RWPE1 (cell line): ENCODE results near the gene ATP8A2.

Experiments
- CTCF ChIA-PET: fragments of 350-600 bp; sonication (Branson Sonifier 250); formaldehyde crosslinking; extraction: SDS; loops from one replicate; lab custom pipeline; 2021; lab: Yijun Ruan, JAX
- POLR2A ChIA-PET: fragments of 400-600 bp; formaldehyde crosslinking; extraction: SDS; loops from one replicate; lab custom pipeline; 2020; ENCODE audit warnings: antibody characterized with exemption; ENCODE audit not compliant: low non-redundant PET; lab: Yijun Ruan, JAX
- DNase-seq: peaks from one replicate; pipeline ENCODE4 v3.0.0; 2012; ENCODE audit warnings: low spot score
- H3K27ac ChIP-seq: fragments of 450-650 bp; 2 replicates; pipeline ENCODE4 v1.5.1; 2017
- TF ChIP-seq, protein P1 (sequence below): fragments of 450-650 bp; conservative IDR thresholded peaks from 2 replicates; pipeline ENCODE4 v1.5.1; 2017; ENCODE audit warnings: low read depth, mild to moderate bottlenecking

Gene ATP8A2

DNA sequence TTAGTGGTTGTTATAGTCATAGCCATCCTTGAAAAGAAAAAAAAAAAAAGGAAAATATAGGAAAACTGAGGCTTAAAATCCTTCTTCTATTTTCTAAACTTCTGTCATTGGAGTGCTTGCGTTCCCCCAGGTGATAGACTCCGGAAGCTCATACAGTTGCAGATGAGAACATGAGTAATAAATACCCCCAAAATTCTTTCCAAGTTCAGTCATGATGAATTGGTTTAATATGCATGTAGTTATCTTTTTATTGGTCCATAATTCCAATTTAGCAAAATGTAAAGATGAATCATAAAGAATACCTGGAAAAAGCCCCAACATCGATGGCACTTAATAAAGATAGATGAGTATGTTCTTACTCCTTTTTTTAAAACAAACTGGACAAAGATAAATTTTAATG, 487.8 kb downstream of the ATP8A2 start:
- no peak overlapping the region for H3K27ac ChIP-seq
- TF ChIP-seq, protein P1, sequence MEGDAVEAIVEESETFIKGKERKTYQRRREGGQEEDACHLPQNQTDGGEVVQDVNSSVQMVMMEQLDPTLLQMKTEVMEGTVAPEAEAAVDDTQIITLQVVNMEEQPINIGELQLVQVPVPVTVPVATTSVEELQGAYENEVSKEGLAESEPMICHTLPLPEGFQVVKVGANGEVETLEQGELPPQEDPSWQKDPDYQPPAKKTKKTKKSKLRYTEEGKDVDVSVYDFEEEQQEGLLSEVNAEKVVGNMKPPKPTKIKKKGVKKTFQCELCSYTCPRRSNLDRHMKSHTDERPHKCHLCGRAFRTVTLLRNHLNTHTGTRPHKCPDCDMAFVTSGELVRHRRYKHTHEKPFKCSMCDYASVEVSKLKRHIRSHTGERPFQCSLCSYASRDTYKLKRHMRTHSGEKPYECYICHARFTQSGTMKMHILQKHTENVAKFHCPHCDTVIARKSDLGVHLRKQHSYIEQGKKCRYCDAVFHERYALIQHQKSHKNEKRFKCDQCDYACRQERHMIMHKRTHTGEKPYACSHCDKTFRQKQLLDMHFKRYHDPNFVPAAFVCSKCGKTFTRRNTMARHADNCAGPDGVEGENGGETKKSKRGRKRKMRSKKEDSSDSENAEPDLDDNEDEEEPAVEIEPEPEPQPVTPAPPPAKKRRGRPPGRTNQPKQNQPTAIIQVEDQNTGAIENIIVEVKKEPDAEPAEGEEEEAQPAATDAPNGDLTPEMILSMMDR = no peak
- ChIA-PET CTCF (no interaction called here), POLR2A (interaction anchor here (0.6 kb wide), 1 partner anchor 102 kb away, joined by 3 read pairs; no protein-coding TSS in a partner anchor)
- peak; percentile 74 for DNase-seq

DNA sequence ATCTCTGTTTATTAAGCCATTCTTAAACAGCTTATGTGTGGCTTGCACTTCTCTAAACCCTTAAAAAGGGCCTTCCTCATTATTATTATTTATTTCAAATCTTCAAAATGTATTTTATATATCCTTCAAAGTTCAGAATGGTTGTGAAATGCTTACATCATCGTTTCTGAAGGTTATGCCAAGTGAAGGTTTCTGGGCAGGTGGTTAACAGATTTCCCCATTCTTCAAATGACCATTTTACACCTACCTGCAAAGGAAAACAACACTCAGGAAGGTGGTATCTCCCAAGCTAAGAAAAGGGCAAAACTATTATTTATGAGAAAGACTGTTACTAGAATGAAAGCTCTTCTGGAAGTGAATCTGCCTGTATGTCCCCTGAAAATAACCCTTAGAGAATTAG, 488.5 kb downstream of the ATP8A2 start:
- CTCF ChIA-PET = no interaction called here
- DNase-seq = no peak
- POLR2A ChIA-PET = no interaction called here
- TF ChIP-seq, protein P1 = no peak
- H3K27ac ChIP-seq = no peak overlapping the region

DNA sequence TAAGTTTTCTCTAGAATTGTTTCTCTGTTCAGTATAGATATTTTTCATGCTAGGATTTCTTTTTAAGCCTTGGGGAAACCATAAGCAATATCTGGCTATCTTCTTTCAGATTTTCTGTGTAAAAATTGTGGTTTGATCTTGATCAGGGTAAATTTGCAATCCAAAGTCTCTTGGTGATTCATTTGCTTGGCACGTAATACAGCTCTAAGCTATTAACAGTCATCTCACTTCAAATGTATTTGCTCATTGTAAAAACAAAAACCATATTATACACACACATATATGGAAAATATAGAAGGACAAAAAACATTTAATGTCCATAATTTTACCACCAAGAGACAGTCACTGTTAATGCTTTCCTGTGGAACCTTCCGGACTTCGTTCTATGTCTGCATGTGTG, 489.1 kb downstream of the ATP8A2 start:
- DNase-seq = peak; percentile 74
- H3K27ac ChIP-seq = no peak overlapping the region
- TF ChIP-seq, protein P1 = no peak
- POLR2A ChIA-PET = no interaction called here
- CTCF ChIA-PET = interaction anchor here (0.6 kb wide), 1 partner anchor 64 kb away, joined by 5 read pairs; no protein-coding TSS in a partner anchor

DNA sequence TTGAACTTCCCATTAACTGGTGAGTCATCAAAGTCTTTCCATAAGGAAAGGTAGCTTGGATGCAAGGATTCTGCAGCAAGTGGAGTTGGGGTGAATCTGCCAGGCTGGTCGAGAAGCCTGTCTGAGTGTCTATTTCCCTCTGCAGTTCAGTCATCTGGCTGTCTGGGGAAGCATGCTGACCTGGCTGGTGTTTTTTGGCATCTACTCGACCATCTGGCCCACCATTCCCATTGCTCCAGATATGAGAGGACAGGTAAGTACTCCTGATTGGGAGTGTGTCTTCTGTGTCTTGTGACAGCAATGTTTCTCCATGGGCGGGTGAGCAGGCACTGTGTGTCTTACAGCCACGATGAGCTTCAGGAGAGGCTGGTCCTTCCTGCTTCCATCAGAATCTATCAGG, 490.4 kb downstream of the ATP8A2 start:
- ChIA-PET CTCF (interaction anchor here (0.6 kb wide), 1 partner anchor 1964 kb away, joined by 3 read pairs; no protein-coding TSS in a partner anchor), POLR2A (no interaction called here)
- H3K27ac ChIP-seq = no peak overlapping the region
- no peak for DNase-seq
- TF ChIP-seq, protein P1 = no peak

DNA sequence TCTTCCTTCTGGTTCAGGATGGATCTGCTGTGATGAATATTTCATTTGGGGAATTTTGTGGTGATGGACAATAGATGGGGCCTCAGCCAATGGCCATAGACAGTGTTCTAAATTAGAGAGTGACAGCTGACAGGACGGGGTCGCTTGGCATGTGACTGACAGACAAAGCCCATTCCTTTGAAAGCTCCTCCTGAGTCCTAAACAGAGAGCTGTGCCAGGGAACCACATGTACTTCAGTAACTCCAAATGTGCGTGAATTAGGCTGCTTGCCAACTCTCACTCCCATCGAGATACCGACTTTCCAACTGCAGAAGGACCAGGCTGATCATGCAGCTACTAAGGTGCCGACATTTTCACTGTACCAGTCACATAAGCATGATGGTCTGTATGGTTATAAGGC, 492.3 kb downstream of the ATP8A2 start:
- H3K27ac ChIP-seq = no peak overlapping the region
- TF ChIP-seq, protein P1 = no peak
- no peak for DNase-seq
- ChIA-PET POLR2A (no interaction called here), CTCF (no interaction called here)

DNA sequence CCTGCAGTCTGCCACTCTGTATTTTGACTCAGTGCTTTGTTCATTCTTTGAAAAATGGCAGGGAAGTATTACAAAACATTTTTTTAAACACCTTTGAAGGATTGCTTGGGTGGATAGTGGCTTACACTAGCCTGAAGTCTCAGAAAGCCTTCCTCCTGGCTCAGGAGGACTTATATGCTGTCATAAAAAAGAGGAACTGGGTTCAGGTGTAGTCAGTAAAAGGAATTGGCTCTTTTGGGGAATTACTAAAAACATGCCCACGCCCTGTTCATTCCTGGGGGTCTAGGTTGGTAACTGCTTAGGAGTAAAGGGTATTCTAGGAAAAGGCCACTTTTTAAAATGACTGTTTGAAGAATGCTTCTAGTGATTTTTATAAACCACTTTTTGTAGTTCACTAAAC, 493.2 kb downstream of the ATP8A2 start:
- DNase-seq = no peak
- ChIA-PET POLR2A (no interaction called here), CTCF (no interaction called here)
- no peak overlapping the region for H3K27ac ChIP-seq
- TF ChIP-seq, protein P1 = no peak
